ENCODE results near the gene ATP1A4.

Gene ATP1A4

GRCh38 chr1:160148121-160148520 lies 3.3 kb upstream of the ATP1A4 start:
- DNase-seq, result no peak

DNA sequence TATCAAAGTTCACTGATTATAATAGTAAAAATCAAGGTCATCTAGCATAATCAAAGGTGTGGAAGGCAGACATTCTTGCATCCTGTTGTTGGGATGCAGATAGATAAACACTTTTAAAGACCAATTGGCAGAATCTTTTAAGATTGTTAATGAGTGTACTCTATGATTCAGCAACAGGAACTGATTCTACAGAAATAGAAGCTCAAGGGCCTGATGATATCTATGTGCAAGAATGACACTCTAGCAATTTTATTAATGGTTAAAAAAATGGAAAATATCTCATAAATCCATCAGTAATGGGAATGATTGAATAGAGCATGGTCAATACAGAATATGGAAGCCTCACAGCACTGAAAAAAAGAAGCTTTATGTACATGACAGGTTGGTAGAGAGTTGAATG lies 2.2 kb upstream of the ATP1A4 start:
- no peak for DNase-seq

DNA sequence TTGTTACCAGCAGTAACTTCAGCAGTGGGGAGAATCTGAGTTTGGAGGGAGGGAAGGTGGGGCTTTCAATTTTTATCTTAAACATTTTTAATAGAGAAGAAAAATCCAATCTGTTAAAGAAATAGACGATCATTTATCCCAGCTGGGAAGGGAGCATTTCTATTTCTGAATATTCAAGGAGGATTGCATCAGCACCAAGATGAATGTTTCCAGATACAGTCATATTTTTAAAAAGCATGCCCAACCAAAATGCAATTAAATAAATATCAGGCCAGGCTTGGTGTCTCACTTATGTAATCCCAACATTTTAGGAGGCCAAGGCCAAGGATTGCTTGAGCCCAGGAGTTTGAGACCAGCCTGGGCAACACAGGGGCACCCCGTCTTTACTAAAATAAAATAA lies 1.7 kb upstream of the ATP1A4 start:
- no peak for DNase-seq

GRCh38 chr1:160154790-160155189 lies 3.4 kb downstream of the ATP1A4 start:
- no peak for DNase-seq

DNA sequence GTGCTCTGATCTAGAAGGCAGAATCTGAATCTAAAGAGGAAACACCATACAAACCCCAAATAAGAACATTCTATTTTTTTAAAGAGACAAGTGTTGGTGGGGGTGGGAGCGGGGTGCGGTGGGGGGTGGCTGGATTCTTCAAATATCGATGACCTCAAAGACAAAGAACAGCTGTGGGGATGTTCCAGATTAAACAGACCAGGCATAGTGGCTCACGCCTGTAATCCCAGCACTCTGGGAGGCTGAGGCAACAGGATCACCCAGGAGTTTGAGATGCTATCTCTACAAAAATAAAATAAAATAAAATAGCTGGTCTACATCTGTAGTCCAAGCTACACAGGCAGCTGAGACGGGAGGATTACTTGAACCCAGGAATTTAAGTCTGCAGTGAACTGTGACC lies 5.0 kb downstream of the ATP1A4 start:
- DNase-seq, result no peak

DNA sequence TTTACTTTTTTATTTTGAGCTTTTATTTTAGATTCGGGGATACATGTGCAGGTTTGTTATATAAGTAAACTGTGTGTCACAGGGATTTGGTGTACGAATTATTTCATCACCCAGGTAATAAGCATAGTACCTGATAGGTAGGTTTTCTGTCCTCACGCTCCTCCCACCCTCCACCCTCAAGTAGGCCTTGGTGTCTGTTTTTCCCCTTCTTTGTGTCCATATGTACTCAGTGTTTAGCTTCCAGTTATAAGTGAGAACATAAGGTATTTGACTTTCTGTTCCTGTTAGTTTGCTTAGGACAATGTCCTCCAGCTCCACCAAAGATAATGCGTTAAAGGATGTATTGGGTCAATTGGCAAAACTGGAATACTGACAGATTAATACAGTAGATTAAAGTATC lies 5.8 kb downstream of the ATP1A4 start:
- no peak for DNase-seq

- DNase-seq, result no peak
Observed at GRCh38 chr1:160158031-160158430, 6.6 kb downstream of the ATP1A4 start.

DNA sequence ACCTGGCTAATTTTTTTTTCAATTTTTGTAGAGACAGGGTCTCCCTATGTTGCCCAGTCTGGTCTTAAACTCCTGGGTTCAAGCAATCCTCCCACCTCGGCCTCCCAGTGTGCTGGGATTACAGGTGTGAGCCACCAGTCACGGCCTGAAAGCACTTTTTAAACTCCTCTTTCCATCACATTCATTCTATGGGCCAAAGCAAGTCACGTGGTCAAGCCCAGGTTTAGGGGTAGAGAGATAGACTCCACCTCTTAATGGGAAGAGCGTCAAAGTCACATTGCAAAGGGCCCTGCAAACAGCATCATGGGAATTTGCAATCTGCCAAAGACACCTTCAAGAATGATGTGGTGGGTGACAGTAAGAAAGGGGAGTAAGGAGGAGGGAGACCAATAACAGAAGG lies 7.1 kb downstream of the ATP1A4 start:
- DNase-seq, result no peak

- DNase-seq, result no peak
Observed at GRCh38 chr1:160159846-160160245, 8.4 kb downstream of the ATP1A4 start.

GRCh38 chr1:160161965-160162705 lies 10.7 kb downstream of the ATP1A4 start:
- DNase-seq, result no peak

- DNase-seq, result no peak
Observed at GRCh38 chr1:160162931-160163330, 11.5 kb downstream of the ATP1A4 start.

- no peak for DNase-seq
Observed at GRCh38 chr1:160163615-160164014, 12.2 kb downstream of the ATP1A4 start.

GRCh38 chr1:160164121-160164520 lies 12.7 kb downstream of the ATP1A4 start:
- no peak for DNase-seq

GRCh38 chr1:160166166-160166868 lies 14.9 kb downstream of the ATP1A4 start:
- DNase-seq, result no peak

- DNase-seq, result no peak
Observed at GRCh38 chr1:160167056-160167455, 15.7 kb downstream of the ATP1A4 start.

- DNase-seq, result no peak
Observed at GRCh38 chr1:160167580-160167979, 16.2 kb downstream of the ATP1A4 start.

- DNase-seq, result no peak
Observed at GRCh38 chr1:160168016-160168415, 16.6 kb downstream of the ATP1A4 start.

DNA sequence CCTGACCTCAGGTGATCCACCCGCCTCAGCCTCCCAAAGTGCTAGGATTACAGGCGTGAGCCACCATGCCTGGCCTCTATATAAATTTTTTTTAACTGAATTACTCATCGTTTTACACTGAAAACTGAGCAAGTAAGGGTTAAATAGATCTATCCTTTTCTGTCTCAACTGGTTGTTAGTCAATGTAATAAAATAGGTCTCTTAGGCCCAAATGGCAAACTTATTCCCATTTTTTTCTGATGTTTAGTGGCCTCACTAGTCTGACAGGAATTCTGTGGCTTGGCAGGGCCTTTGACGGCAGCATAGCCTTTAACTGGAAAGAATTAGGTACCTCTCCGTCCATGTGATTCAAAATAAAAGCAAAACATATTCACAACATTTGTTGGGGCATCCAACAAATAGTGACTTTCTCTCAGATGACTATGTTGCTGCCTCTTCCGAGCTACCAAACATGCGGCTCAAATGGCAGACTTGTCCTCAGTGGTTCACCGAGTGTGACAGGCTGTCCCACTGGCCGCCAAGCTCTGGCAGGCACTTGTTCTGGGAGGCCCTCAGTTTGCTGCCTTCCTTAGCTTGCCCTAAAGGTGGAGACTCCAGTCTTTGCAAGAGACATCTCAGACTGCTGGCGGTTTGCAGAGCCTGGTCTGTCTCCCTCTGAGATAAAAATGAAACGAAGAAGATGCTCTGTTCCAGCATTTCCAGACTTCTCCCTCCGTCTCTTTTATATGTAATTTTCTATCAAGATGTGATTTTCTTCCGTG lies 17.4 kb downstream of the ATP1A4 start:
- DNase-seq, result no peak

DNA sequence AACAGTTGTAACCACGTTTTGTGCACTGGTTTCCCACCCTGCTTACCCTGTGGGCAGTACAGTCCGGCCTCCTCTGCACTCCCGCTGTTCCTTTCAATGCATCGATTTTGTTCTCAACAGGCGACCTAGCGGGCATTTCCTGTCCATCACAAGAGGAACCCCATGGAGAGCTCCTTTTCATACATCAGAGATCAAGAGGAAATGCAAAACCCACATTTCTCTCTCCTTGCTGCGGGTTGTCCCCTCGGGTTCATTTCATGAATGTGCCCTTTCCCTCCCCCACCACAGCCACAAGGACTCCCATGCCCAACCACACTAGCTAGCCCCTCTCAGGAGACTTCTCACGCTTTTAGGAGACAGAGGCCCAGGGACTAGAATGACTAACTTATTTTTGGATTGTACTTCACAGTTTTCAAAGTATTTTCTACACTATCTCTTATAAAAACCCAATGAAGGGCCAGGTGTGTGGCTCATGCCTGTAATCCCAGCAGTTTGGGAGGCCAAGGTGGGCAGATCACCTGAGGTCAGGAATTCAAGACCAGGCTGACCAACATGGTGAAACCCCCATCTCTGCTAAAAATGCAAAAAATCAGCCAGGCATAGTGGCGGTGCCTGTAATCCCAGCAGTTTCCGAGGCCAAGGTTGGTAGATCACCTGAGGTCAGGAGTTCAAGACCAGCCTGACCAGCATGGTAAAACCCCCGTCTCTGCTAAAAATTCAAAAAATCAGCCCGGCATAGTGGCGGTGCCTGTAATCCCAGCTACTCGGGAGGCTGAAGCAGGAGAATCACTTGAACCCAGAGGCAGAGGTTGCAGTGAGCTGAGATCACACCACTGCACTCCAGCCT lies 18.4 kb downstream of the ATP1A4 start:
- DNase-seq, result peak; percentile 43

- no peak for DNase-seq
Observed at GRCh38 chr1:160171354-160171753, 20.0 kb downstream of the ATP1A4 start.

DNA sequence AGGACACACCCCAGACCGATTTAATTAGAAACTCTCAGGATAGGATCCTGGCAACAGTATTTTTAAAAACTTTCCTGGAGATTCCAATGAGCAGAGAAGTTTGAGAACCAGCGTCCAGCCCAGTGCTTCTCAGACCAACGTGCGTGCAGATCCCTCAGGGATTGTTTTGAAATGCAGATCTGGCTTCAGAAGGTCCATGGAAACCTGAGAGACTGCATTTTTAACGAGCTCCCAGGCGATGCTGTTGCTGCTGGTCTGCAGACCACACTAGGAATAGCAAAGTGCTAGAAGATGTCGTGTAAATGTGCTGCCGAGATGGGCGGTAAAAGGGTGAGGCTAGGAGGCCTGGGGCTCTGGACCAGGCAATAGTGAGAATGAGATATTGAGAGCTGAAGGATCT lies 20.6 kb downstream of the ATP1A4 start:
- no peak for DNase-seq

DNA sequence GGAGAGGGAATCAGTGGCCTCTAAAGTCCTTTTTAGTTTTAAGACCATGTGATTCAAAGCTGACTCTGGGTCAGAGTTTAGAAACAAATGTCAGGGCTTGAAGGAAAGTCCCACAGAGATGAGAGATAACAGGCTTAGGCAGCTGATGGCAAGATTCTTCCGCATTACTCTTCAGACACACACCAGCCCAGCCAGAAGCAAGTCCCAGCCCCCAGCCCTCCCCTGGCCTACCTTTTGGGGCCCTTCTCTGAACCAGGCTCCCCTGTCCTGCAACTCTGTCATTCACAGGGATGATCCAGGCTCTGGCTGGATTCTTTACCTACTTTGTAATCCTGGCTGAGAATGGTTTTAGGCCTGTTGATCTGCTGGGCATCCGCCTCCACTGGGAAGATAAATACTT lies 25.8 kb downstream of the ATP1A4 start:
- no peak for DNase-seq

- DNase-seq, result no peak
Observed at GRCh38 chr1:160177667-160178066, 26.3 kb downstream of the ATP1A4 start.

Data from stimulated activated CD8-positive, alpha-beta memory T cell treated with anti-CD3 and anti-CD28 coated beads, Interleukin-4, amount 100 ng/mL, for 48 hours (primary cell).